ENCODE measurements around the gene APOL1.
"Not testable (repeated sequence)": the region's sequence is repeated elsewhere in the genome, so short reads cannot be mapped to it uniquely, and the experiment has no call there.

APOL1 gene

DNA sequence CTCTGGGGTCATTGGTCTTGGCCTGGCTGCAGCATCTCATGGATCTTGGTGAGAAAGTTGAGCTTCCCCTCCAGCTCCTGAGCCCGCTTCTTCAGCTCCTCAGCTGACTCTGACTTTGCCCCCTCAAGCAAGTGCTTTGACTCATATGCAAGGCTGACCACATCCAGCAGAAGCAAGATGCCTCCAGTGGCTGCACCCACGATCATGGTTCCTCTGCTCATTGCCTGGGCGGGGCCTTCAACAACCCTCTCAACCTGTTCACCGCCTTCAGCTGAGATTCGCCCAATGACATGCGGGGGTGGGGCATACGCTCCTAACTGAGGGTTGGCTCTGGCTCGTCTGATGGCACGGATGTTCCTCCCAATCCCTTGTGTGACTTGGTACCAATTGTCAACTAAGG, 25.5 kb upstream of the APOL1 start:
- peaks cover 50% of the 10 kb centered on the region for H3K36me3 ChIP-seq (ENCODE audit: insufficient read depth, low read length)
- H3K27me3 ChIP-seq (ENCODE audit: control insufficient read depth in 1 of 2, insufficient read depth in 2 of 2, low read length in 2 of 2), result no peaks in the 10 kb centered on the region
- no peaks in the 10 kb centered on the region for H3K4me1 ChIP-seq (ENCODE audit: insufficient read depth, low read length)
- H3K27ac ChIP-seq (ENCODE audit: low read depth, low read length), result no peak overlapping the region
- H3K4me3 ChIP-seq (ENCODE audit: low read depth in 1 of 2, low read length in 2 of 2), result no peak overlapping the region
- H3K9ac ChIP-seq (ENCODE audit: low read length), result no peak overlapping the region
- no peaks in the 10 kb centered on the region for H3K9me3 ChIP-seq (ENCODE audit: low read length)

DNA sequence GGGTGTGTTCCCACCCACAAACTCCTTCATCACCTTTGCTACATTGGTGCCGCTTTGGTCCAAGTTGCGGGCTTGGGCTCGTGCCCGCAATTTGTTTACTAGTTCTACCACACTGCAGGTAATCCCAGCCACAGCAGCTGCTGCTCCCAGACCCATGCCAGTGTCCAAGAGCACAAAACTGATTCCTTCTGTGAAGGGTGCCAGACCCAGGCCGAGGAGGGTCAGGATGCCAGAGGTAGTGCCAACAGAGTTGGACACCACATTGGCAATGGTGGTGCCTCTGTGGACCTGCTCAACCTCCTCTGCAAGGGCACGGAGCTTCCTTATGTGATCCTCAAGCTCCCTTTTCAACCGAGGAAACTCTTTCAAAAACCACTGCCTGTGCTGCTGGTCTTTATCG, 25.1 kb upstream of the APOL1 start:
- Histone ChIP-seq H3K4me1 (ENCODE audit: insufficient read depth, low read length) (no peaks in the 10 kb centered on the region), H3K36me3 (ENCODE audit: insufficient read depth, low read length) (peaks cover 54% of the 10 kb centered on the region), H3K27me3 (ENCODE audit: control insufficient read depth in 1 of 2, insufficient read depth in 2 of 2, low read length in 2 of 2) (no peaks in the 10 kb centered on the region), H3K9me3 (ENCODE audit: low read length) (no peaks in the 10 kb centered on the region), H3K4me3 (ENCODE audit: low read depth in 1 of 2, low read length in 2 of 2) (no peak overlapping the region), H3K9ac (ENCODE audit: low read length) (no peak overlapping the region), H3K27ac (ENCODE audit: low read depth, low read length) (no peak overlapping the region)

DNA sequence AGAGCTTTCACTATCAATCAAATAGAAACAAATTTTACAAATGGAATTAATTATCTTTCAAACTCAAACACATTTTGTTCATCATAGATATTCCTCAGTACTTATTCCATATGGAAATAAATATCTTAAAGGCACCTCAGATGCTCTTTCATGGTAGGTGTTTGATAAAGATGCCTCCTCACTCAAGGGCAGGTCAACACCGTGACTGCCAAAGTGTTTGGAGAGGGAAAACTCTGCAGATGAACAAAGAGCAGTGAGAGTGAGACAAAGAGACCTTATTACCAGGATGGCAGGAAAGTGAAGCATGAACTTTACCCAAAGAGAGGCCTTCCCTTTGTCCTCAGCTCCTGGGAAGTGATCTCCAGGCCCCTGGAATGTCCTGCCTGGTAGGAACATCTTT, 24.6 kb upstream of the APOL1 start:
- peaks cover 60% of the 10 kb centered on the region for H3K36me3 ChIP-seq (ENCODE audit: insufficient read depth, low read length)
- H3K27ac ChIP-seq (ENCODE audit: low read depth, low read length); H3K9ac ChIP-seq (ENCODE audit: low read length); H3K4me3 ChIP-seq (ENCODE audit: low read depth in 1 of 2, low read length in 2 of 2); H3K9me3 ChIP-seq (ENCODE audit: low read length); H3K4me1 ChIP-seq (ENCODE audit: insufficient read depth, low read length); H3K27me3 ChIP-seq (ENCODE audit: control insufficient read depth in 1 of 2, insufficient read depth in 2 of 2, low read length in 2 of 2): not testable (repeated sequence)

DNA sequence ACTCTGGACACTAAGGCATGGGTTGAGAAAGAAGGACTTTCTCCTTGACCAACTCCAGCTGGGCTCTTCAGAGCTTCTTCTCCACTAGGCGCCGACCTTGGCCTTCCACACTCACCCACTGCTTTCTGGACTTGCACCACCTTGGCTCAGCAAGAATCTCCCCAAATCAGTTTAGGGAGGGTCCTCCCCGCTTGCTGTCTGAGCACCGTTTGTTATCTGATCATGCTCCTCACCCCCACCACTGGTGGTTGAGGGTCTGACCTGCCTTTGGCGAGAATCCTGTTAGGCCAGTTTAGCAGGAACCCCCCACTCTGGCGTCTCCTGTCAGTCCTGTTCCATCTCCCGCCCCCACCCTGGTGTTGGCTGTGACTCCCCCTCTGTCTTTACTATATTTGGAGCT, 24.0 kb upstream of the APOL1 start:
- Histone ChIP-seq H3K36me3 (ENCODE audit: insufficient read depth, low read length) (peaks cover 61% of the 10 kb centered on the region), H3K4me3 (ENCODE audit: low read depth in 1 of 2, low read length in 2 of 2) (no peak overlapping the region), H3K4me1 (ENCODE audit: insufficient read depth, low read length) (peaks cover under 1% of the 10 kb centered on the region), H3K27me3 (ENCODE audit: control insufficient read depth in 1 of 2, insufficient read depth in 2 of 2, low read length in 2 of 2) (no peaks in the 10 kb centered on the region), H3K9ac (ENCODE audit: low read length) (no peak overlapping the region), H3K27ac (ENCODE audit: low read depth, low read length) (no peak overlapping the region), H3K9me3 (ENCODE audit: low read length) (no peaks in the 10 kb centered on the region)

DNA sequence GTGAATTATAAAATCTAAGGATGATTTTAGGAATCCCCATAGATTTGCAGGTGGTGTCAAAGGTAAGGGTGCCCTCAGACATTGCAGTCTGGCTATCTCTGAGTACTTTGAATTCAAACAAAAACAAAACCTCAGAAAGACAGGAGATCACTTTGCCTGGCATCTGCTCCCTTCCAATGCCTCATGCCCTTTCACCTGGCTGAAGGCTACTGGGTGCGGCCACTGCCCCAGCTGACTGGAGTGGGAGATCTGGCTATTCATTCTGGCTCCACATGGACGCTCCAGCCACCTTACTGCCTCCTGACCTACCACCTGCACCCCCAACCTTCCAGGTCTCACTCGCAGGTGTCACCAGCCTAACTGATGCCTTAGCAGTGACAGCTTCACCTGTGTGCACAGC, 23.3 kb upstream of the APOL1 start:
- not testable (repeated sequence) for H3K4me1 ChIP-seq (ENCODE audit: insufficient read depth, low read length); H3K27me3 ChIP-seq (ENCODE audit: control insufficient read depth in 1 of 2, insufficient read depth in 2 of 2, low read length in 2 of 2); H3K27ac ChIP-seq (ENCODE audit: low read depth, low read length); H3K9ac ChIP-seq (ENCODE audit: low read length); H3K9me3 ChIP-seq (ENCODE audit: low read length); H3K4me3 ChIP-seq (ENCODE audit: low read depth in 1 of 2, low read length in 2 of 2)
- peaks cover 61% of the 10 kb centered on the region for H3K36me3 ChIP-seq (ENCODE audit: insufficient read depth, low read length)

DNA sequence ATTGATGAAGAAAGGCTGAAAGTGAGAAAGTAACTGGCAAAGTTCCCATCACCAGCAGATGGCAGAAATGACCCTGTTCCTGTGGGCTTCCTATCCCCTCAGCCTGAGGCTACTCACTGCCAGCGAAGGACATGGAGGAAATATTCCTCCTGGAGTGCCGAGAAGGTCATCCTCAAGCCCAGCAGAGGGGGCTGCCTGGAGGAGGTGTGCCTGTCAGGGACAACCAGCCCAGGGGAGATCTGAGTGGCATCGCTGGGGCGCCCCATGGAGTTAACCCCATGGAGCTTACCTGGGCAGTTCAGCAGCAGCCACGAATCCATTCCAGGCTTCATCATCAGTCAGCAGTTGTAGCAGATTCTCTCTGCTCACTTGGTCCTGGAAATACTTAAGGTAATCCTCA, 21.9 kb upstream of the APOL1 start:
- peaks cover 61% of the 10 kb centered on the region for H3K36me3 ChIP-seq (ENCODE audit: insufficient read depth, low read length)
- not testable (repeated sequence) for H3K9ac ChIP-seq (ENCODE audit: low read length)

DNA sequence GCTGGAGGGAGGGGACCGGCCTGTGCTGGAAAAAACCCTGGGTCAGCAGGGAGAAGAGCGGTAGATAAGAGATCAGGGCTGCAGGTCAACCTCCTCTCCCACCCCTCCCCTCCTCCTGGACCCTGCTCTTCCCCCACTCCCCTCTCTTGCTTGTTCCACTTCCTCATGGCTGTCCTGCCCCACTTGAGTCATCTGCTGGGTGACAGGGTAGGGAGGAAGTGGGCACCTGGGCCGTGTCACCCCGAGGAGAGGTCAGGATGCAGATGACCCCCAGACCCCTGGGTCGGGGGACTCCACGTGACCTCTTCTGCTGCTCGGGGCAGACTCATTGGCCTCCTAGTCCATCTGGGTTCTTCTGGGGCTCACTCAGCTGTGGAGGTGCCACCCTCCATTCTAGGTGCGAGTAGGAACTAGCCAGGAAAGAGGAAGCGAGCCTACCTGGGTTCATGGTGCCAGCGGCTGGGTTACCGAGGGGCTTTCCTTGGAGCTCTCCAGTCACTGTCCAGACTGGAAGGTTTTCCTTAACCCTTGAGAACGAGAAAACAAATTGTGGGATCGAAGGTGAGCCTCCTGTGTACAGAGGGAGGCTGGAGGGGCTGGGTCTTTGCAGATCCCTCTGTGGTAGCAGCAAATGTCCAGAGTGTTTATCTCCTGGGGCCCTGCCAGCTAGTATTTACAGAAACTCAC, 20.1 kb upstream of the APOL1 start:
- Histone ChIP-seq H3K36me3 (ENCODE audit: insufficient read depth, low read length) (peaks cover 46% of the 10 kb centered on the region), H3K4me3 (ENCODE audit: low read depth in 1 of 2, low read length in 2 of 2) (no peak overlapping the region), H3K27me3 (ENCODE audit: control insufficient read depth in 1 of 2, insufficient read depth in 2 of 2, low read length in 2 of 2) (no peaks in the 10 kb centered on the region), H3K9me3 (ENCODE audit: low read length) (no peaks in the 10 kb centered on the region), H3K9ac (ENCODE audit: low read length) (no peak overlapping the region), H3K27ac (ENCODE audit: low read depth, low read length) (no peak overlapping the region), H3K4me1 (ENCODE audit: insufficient read depth, low read length) (peaks cover 29% of the 10 kb centered on the region)

More for the DNA sequence above, 21.9 kb upstream of the APOL1 start:
- H3K9me3 ChIP-seq (ENCODE audit: low read length); H3K27ac ChIP-seq (ENCODE audit: low read depth, low read length); H3K27me3 ChIP-seq (ENCODE audit: control insufficient read depth in 1 of 2, insufficient read depth in 2 of 2, low read length in 2 of 2); H3K4me3 ChIP-seq (ENCODE audit: low read depth in 1 of 2, low read length in 2 of 2): not testable (repeated sequence)
- H3K4me1 ChIP-seq (ENCODE audit: insufficient read depth, low read length), result peaks cover 13% of the 10 kb centered on the region

DNA sequence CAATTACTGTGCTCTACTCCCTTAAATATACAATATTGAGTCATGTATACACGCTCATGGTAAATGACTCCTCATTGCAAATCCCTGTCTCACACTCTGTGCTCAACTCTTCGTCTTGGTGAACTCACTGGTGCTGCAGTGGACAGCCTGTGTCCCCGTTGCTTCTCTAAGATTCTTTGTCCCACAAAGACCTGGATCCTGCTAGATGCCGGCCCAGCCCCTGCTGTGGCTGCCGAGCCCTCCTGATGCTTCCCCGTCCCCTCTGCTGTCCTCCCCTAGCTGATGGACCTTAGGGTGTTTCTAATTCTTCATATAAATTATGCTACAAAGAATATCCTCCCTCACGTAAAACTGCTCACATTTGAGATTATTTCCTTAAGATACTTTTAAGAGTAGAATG, 19.1 kb upstream of the APOL1 start:
- Histone ChIP-seq H3K9me3 (ENCODE audit: low read length) (no peaks in the 10 kb centered on the region), H3K27me3 (ENCODE audit: control insufficient read depth in 1 of 2, insufficient read depth in 2 of 2, low read length in 2 of 2) (no peaks in the 10 kb centered on the region), H3K27ac (ENCODE audit: low read depth, low read length) (no peak overlapping the region), H3K4me3 (ENCODE audit: low read depth in 1 of 2, low read length in 2 of 2) (no peak overlapping the region), H3K36me3 (ENCODE audit: insufficient read depth, low read length) (peaks cover 41% of the 10 kb centered on the region), H3K4me1 (ENCODE audit: insufficient read depth, low read length) (peaks cover 37% of the 10 kb centered on the region), H3K9ac (ENCODE audit: low read length) (no peak overlapping the region)

DNA sequence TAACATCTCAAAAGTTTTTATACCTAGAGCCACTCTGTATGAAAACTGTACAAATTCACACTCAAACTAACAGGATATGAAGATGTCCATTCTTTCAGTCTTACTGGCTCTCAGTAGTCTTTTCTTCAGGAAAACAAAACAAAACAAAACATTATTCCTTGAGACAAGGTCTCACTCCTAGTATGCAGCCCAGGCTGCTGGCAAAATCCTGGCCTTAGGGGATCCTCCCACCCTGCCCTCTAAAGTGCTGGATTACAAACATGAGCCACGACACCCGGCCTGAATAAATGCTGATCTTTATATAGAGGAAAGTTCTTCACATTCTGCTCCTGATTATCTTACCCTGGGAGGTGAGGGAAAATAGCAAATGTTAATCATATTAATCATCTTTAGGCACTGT, 18.7 kb upstream of the APOL1 start:
- Histone ChIP-seq H3K9me3 (ENCODE audit: low read length) (no peaks in the 10 kb centered on the region), H3K27me3 (ENCODE audit: control insufficient read depth in 1 of 2, insufficient read depth in 2 of 2, low read length in 2 of 2) (no peaks in the 10 kb centered on the region), H3K9ac (ENCODE audit: low read length) (no peak overlapping the region), H3K36me3 (ENCODE audit: insufficient read depth, low read length) (peaks cover 41% of the 10 kb centered on the region), H3K27ac (ENCODE audit: low read depth, low read length) (no peak overlapping the region), H3K4me1 (ENCODE audit: insufficient read depth, low read length) (peaks cover 38% of the 10 kb centered on the region), H3K4me3 (ENCODE audit: low read depth in 1 of 2, low read length in 2 of 2) (no peak overlapping the region)

DNA sequence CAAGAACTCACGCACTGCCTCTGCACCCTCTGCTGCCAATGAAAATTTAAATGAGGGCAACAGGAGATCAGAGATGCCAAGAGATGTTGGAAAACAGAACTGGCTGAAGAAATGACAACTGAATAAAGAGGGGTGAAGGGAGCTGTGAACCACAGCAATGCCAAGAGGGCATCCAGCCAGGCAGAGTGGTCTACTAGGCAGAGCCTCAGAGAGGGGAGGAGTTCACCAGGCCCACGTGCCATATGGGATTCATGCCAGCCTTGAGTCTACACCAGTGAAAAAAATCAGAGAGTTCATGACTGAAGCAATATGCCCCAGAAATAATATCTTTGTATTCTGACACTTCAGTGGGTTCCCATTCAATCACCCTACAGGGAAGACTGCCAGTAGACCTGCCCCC, 18.0 kb upstream of the APOL1 start:
- H3K27ac ChIP-seq (ENCODE audit: low read depth, low read length), result no peak overlapping the region

DNA sequence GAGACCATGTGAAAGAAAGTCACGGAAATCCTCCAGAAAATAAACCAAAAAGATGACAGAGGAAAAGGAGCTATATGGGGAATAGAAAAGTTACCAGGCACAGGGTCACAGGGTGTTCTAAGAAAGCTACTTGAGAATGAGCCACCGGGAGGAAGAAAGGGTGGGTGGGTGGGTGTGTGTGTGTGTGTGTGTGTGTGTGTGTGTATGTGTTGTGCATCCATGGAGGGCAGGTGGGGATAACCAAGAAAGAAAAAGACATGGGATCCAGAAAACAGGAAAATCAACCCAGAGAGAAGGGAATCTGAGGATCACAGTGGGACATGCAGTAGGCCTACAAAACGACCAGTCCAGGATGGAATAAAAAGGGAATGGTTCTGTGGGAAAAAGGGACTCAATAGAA, 17.3 kb upstream of the APOL1 start:
- Histone ChIP-seq H3K9ac (ENCODE audit: low read length) (no peak overlapping the region), H3K27me3 (ENCODE audit: control insufficient read depth in 1 of 2, insufficient read depth in 2 of 2, low read length in 2 of 2) (no peaks in the 10 kb centered on the region), H3K4me1 (ENCODE audit: insufficient read depth, low read length) (peaks cover 43% of the 10 kb centered on the region), H3K36me3 (ENCODE audit: insufficient read depth, low read length) (peaks cover 28% of the 10 kb centered on the region), H3K9me3 (ENCODE audit: low read length) (no peaks in the 10 kb centered on the region), H3K27ac (ENCODE audit: low read depth, low read length) (no peak overlapping the region), H3K4me3 (ENCODE audit: low read depth in 1 of 2, low read length in 2 of 2) (no peak overlapping the region)

More for the DNA sequence above, 18.0 kb upstream of the APOL1 start:
- Histone ChIP-seq H3K4me3 (ENCODE audit: low read depth in 1 of 2, low read length in 2 of 2) (no peak overlapping the region), H3K9ac (ENCODE audit: low read length) (no peak overlapping the region), H3K4me1 (ENCODE audit: insufficient read depth, low read length) (peaks cover 42% of the 10 kb centered on the region), H3K36me3 (ENCODE audit: insufficient read depth, low read length) (peaks cover 35% of the 10 kb centered on the region), H3K9me3 (ENCODE audit: low read length) (no peaks in the 10 kb centered on the region), H3K27me3 (ENCODE audit: control insufficient read depth in 1 of 2, insufficient read depth in 2 of 2, low read length in 2 of 2) (no peaks in the 10 kb centered on the region)

Measured in muscle layer of colon (tissue), 2 donors.